HG03066 (cell line): ENCODE measurements around the gene BRD9.
"Not testable (repeated sequence)": the region's sequence is repeated elsewhere in the genome, so short reads cannot be mapped to it uniquely, and the experiment has no call there.

ENCODE experiments used
- ATAC-seq: cut with Tn5 transposase; IDR thresholded peaks from one replicate; pipeline ENCODE4 v1.9.1; 2021; ENCODE audit warnings: low read depth; ENCODE audit not compliant: unreplicated experiment

The BRD9 gene

DNA sequence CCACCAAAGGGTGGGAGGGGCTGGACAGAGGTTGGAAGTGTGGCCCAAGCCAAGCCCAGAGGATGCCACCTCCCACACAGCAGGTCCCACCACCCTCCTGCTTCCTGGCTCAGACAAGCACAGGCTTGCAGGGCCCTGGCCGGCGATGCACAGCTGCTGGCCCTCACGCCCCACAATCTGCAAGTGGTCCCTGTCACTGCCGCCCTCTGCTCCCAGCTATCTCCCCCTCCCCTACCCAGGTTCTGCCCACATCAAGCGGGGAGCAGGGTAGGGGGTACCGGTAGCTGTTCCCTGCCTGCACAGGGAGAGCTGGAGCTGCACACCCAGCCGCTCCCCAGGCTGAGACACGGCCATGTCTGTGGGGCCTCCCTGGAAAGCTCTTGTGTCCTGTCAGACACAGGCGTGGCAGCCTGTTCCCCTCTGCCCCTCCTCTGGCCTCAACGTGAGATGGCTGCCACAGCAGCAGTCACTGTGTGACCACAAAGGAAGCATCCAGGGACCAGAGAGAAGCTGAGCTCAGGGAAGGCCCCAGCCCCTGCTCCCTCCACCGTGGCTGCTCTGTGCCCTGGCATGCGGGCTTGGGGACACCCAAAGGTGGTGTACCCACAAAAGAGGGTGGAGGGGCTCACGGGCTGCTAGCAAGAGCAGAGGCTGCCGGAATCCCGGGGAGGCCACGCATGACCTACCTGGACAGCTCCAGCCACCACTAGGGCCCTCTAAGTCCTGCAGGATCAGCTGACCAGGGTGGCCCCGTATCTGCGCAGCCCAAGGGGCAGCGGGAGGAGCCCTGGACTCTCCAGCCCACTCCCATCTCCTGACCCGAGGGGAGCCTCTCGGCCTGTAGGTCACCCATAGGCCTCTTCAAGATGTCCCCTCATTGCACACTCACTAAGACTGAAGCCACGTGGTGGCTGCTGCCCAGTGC is 30.9 kb downstream of the BRD9 start:
- no peak for ATAC-seq

DNA sequence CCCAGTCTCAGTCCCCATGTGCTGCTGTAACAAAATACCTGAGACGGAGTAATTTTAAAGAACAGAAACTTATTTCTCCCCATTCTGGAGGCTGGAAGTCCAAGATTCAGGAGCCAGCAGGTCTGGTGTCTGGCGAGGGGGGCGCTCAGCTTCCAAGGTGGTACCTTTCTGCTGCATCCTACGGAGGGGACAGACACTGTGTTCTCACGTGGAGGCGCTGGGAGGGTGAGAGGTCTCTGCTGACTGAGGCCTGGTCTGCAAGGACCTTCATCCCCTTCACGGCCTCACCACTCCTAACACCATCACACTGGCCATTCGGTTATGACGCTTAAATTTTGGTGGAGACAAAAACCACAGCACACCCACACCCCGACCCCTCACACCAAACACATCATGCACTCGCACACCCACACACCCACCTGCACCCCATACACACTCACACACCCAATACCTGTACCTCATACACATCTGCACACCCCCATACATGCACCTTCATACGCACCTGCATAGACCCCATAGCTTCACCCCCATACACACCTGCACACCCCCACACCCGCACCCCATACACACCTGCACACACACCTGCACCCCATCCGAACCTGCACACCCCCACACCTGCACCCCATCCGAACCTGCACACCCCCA is 32.0 kb downstream of the BRD9 start:
- no peak for ATAC-seq

DNA sequence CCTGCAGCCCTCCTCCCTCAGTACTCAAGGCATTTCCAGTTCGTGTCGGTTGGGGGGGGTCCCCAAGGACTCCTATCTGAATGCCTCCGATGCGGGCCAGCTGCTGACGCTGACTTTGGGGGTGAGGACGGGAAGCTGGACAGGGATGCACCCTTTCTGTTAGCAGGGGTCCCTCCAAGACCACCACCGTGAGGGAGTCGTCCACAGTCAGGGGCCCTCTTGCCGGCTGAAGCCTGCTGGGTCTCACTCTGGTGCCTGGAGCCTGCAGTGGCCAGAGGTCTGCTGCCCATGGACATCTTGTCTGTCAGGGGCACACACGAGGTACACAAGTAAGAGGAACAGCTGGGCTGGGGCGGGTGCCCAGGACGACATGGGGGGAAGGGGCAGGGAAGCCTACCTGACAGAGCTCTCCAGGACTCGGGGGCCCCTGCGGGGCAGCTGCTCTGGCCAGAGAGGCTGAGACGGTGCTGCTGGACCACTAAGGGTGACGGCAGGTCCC is 32.8 kb downstream of the BRD9 start:
- no peak for ATAC-seq

DNA sequence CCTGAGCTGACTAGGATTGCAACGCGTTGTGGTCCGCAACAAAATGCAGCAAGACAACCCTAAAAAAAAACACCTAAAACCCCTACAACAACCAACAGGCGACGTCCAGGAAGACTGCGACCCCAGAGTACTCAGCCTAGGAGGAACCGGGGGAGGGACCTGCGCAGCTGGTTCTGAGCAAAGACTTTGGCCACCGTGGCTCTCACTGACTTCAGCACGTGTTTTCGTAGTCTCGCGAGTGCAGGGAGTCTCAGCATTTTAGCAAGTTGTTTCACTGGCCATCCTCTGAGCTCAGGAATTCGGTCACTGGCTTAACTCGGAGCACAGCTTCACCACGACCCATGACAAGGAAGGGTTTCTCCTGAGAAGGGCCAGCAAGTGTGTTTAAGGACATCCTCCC is 33.2 kb downstream of the BRD9 start:
- no peak for ATAC-seq

DNA sequence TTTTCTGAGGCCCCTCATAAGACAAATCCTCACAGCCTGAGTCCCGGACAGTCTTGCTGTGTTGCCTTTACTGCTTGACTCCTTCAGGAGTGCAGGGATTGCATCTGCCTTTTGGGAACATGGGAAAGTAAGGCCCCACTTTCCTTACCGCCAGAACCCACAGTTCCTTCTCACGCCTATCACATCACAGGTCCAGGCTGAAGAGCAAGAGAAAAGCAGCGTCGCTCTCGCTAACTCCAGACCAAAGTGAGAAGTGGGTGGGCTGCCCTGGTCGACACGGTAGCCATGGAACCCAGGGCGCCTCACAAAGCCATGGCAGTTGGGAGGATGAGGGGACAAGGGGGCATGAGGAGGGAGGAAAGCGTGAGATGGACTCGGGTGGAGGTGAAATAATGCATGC is 33.9 kb downstream of the BRD9 start:
- no peak for ATAC-seq

DNA sequence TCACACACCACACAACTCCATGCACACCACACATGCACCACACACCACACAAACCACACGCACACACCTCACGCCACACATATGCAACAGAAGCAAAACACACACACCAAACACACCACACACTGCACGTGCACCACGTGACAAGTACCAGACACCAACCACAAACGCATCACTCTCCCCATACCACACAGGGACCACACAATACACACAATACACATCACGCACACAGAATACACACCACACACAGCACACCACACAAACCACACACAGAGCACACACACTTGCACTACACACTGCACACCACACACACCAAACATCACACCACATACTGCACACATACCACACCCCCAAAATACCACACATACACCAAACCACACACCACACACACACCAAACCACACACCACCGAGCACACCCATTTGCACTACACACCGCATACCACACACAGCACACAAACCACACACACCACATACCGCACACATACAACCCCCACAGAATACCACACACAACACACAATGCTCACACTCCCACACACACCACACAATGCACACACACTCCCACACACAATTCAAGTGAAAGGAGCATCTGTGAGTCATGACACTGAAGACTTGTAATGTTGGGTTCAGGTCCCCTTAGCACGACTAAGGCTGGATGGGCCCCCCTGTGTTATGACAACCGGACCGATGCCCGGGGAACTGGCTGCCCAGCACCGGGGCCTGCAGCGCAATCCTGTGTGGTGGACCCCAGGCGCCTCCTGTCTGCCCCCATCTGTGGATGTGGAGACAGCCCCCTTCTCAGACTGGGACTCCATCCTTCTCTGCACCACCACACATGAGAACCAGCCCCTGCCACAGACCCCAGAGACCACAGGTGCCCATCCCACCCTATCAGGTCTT is 35.8 kb downstream of the BRD9 start:
- ATAC-seq: no peak

DNA sequence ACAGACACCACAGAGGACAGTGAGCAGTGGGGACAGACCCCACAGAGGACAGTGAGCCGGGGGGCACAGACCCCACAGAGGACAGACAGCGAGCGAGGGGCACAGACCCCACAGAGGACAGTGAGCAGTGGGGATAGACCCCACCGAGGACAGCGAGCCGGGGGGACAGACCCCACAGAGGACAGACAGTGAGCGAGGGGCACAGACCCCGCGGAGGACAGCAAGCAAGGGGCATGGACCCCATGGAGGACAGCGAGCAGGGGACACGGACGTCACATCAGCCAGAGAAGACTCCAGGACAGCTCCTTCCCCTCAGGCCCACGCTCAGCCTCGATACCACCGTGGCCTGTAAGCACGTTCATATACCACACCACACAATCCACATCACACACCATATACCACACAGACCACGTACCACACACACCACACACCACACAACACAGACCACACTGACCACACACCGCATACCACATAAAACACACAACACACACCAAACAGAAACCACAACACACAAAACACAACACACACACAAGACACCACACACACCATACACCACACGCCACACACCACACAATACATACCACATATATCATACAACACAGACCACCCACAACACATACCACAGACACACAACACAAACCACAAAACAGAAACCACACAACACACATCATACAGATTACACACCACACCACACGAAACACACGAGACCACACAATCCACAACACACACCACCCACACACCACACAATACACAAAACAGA is 36.6 kb downstream of the BRD9 start:
- ATAC-seq: no peak

DNA sequence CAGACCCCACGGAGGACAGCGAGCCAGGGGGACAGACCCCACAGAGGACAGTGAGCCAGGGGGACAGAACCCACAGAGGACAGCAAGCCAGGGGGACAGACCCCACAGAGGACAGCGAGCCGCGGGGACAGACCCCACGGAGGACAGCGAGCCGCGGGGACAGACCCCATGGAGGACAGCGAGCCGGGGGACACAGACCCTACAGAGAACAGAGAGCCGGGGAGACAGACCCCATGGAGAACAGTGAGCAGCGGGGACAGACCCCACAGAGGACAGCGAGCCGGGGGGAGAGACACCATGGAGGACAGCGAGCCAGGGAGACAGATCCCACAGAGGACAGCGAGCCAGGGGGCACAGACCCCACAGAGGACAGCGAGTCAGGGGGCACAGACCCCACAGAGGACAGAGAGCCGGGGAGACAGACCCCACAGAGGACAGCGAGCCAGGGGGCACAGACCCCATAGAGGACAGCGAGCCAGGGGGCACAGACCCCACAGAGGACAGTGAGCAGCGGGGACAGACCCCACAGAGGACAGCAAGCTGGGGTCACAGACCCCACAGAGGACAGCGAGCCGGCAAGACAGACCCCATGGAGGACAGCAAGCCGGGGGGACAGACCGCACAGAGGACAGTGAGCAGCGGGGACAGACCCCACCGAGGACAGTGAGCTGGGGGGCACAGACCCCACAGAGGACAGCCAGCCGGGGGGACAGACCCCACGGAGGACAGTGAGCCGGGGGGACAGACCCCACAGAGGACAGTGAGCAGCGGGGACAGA is 37.4 kb downstream of the BRD9 start:
- no peak for ATAC-seq

DNA sequence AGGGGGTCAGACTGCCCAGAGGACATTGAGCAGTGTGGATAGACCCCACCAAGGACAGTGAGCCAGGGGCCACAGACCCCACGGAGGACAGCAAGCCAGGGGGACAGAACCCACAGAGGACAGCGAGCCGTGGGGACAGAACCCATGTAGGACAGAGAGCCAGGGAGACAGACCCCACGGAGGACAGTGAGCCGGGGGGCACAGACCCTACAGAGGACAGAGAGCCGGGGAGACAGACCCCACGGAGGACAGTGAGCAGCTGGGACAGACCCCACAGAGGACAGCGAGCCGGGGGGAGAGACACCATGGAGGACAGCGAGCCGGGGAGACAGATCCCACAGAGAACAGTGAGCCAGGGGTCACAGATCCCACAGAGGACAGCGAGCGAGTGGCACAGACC is 38.4 kb downstream of the BRD9 start:
- no peak for ATAC-seq

DNA sequence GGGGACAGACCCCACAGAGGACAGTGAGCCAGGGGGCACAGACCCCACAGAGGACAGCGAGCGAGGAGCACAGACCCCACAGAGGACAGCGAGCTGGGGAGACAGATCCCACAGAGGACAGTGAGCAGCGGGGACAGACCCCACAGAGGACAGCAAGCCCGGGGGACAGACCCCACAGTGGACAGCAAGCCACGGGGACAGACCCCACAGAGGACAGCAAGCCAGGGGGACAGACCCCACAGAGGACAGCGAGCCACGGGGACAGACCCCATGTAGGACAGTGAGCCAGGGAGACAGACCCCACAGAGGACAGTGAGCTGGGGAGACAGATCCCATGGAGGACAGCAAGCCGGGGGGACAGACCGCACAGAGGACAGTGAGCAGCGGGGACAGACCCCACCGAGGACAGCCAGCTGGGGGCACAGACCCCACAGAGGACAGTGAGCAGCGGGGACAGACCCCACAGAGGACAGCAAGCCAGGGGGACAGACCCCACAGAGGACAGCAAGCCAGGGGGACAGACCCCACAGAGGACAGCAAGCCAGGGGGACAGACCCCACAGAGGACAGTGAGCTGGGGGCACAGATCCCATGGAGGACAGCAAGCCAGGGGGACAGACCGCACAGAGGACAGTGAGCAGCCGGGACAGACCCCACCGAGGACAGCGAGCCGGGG is 39.0 kb downstream of the BRD9 start:
- ATAC-seq: not testable (repeated sequence)

DNA sequence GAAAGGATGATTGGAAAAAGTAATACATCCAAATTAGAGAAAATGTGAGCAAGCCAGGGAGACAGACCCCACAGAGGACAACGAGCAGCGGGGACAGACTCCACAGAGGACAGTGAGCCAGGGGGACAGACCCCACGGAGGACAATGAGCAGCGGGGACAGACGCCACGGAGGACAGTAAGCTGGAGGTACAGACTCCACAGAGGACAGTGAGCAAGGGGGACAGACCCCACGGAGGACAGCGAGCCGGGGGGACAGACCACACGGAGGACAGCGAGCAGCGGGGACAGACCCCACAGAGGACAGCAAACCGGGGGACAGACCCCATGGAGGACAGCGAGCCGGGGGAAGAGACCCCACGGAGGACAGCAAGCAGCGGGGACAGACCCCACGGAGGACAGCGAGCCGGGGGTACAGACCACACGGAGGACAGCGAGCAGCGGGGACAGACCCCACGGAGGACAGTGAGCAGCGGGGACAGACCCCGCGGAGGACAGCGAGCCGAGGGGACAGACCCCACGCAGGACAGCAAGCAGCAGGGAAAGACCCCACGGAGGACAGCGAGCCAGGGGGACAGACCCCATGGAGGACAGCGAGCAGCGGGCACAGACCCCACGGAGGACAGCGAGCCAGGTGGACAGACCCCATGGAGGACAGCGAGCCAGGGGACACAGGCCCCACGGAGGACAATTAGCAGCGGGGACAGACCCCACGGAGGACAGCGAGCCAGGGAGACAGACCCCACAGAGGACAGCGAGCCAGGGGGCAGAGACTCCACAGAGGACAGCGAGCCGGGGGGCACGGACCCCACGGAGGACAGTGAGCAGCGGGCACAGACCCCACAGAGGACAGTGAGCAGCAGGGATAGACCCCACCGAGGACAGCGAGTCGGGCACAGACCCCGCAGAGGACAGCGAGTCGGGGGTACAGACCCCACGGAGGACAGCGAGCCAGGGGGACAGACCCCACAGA is 39.9 kb downstream of the BRD9 start:
- ATAC-seq: no peak

DNA sequence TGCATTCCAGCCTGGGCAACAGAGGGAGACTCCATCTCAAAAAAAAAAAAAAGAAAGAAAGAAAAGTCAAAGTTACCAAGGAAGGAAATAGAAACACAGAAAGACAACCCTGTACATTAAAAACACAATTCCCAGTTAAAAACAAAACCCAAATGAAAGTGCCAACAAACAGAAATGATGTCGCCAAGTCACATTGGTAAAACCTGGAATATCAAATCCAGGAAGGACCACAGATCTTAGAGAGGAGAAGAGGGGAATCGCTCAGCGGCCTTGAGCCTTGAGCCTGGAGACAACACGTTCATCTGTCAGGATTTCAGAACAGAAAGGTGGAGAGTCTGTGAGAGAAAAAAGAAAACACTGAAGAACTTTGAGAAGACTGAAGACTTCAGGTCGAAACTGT is 40.6 kb downstream of the BRD9 start:
- ATAC-seq: no peak

DNA sequence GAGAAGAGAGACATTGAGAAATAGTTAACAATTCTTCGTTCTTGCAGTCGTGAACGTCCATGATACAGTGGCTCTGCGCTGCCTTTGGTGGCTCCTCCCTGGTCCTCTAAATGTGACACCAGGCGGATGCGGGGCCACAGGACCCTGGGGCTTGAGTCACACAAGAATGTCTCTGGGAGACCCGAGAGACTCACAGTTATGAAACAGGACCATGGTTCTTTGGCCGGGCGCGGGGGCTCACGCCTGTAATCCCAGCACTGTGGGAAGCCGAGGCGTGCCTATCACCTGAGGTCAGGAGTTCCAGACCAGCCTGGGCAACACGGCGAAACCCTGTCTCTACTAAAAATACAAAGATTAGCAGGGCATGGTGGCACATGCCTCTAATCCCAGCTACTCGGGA is 41.0 kb downstream of the BRD9 start:
- ATAC-seq: no peak

DNA sequence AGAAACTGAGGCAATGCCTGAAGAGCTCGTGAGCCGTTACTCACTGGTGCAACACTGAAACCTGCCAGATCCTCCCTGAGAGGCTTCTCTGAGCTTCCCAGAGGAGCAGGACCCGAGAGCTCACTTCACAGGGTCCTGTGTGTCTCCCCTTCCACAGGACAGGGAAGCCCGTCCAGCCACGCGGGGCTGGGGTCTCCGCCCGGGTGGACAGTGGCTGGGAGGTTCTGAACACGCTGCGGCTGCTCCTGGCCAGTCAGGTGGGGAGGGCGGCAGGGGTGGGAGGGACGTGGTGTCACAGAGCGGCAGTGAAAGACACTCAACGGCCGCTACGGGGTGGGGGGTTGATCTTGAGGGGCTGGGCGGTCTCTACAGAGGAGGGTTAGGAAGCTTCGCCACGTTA is 41.5 kb downstream of the BRD9 start:
- ATAC-seq: no peak

DNA sequence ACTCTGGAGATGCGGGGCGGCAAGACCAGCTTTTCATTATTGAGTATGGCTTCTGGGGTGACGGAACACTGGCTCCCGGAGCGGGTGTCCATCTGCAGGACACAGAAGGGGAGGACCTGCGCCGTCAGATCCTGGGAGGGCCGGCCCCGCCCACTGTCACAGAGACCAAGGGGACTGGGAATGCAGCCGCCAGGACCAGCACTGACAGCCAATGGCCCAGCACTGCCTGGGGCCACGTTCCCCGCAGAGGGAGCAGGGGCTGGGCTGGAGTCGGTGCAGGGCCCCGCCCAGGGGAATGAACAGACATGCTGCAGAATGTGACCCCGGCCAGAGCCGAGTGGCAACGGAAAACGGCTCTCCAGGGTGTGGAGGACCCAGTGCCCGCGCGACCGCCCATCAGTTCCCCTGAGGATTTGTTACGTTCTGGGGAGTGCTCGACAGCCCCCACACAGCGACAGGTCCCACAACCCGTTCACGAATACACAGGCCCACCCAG is 42.0 kb downstream of the BRD9 start, which contains the start of gene ZDHHC11:
Gene ZDHHC11 (minus strand): TSS at position 476 of the 496 bp plus-strand sequence. CDS start 384 bp downstream, at position 92.
- ATAC-seq: no peak

DNA sequence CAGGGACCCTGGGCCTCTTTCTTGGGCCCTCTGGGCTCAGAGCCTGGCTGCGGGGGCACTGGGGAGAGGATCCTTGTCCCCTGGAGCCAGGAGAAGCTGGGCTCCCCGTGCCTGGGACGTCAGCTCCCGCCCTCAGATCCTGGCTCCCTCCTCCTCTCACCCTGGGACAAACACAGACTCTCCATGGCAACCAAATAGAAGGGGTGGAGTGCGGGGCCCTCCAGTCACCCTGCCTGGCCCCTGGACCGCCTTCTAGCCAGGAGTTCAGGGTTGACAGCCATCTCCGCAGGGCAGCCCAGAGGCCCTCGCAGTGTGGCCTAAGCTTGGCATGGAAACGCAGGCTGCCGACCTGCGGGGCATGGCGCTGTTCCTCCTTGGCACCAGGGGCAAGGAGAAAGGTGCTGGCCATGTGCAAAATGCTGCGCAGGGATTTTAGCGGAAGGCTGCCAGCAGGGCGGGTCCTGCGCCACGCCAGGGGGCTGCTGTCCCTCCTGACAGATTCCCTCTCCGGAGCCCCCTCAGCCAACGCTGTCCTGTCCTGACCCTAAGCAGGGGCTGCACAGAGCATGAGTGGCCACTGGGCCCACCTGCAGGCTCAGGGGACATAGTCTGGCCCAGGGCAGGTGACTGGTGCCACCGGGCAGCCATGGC is 42.8 kb downstream of the BRD9 start:
- ATAC-seq: no peak

DNA sequence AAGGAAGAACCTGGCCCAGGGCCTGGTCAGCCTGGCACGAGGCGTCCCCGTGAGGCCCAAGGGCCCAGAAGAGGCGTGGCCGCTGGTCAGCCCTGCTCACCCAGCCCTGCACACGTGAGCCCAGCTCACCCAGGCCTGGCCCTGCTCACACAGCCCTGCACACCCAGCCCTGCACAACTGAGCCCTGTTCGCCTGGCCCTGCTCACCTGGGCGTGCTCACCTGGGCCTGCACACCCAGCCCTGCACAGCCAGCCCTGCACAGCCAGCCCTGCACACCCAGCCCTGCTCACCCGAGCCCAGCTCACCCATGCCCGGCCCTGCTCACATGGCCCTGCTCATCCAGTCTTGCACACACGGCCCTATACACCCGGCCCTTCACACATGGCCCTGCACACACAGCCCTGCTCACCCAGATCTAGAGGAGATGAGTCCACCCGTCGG is 43.9 kb downstream of the BRD9 start:
- no peak for ATAC-seq
